HUDEP-2 (cell line): Measurements from ENCODE around the gene LAMC1.

Experiments used
- DNase-seq, 76 experiments: peaks; one replicate each; lab custom pipeline; 2025; ENCODE audit not compliant: unreplicated experiment in 76 of 76; lab: John Stamatoyannopoulos, UW

The LAMC1 gene

GRCh38 chr1:183023146-183023600, at the start of gene LAMC1:
LAMC1 (plus strand) TSS chr1:183023420; CDS start chr1:183023717, 297 bp downstream.
- peak in 40 of 76 experiments; percentile 3 to 60 (median 28) for DNase-seq

- DNase-seq = no peak
Measured at GRCh38 chr1:182974506-182975191, 48.6 kb upstream of the LAMC1 start.

- DNase-seq = no peak
Measured at GRCh38 chr1:182977480-182977879, 45.7 kb upstream of the LAMC1 start.

GRCh38 chr1:182978151-182978853, 44.9 kb upstream of the LAMC1 start:
- DNase-seq = peak in 1 of 76 experiments; percentile 8

- DNase-seq = no peak
Measured at GRCh38 chr1:182984138-182984537, 39.1 kb upstream of the LAMC1 start.

DNA sequence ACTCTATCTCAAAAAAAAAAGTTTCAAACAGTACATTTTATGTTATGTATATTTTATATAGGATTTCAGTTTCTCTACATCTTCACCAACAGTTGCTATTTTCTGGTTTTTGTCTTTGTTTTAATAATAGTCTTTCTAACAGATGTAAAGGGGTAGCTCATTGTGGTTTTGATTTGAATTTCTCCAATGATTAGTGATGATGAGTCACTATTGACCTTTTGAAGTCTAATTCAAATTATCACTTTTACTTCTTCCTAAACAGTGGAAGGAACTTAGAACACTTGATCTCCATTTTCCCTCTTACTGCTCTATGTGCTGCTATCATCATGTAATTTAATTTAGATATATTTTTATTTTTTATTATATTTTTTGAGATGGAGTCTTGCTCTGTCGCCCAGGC, 38.6 kb upstream of the LAMC1 start:
- DNase-seq = no peak

DNA sequence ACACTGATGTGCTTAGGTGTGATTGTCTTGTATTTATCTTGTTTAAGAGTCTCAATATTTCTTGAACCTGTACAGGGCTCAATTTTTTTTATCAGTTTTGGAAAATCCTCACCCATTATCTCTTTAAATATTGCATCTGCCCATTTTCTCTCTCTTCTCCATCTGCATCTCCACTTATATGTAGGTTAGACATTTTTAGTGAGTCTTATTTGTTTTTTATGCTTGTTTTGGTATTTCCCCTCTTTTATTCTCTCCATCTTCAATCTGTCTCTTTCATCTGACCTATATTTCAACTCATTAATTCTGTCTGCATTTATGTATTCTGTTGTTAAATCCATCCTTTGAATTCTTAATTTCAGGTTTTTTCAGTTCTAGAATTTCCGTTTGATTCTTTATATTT, 37.3 kb upstream of the LAMC1 start:
- no peak for DNase-seq

DNA sequence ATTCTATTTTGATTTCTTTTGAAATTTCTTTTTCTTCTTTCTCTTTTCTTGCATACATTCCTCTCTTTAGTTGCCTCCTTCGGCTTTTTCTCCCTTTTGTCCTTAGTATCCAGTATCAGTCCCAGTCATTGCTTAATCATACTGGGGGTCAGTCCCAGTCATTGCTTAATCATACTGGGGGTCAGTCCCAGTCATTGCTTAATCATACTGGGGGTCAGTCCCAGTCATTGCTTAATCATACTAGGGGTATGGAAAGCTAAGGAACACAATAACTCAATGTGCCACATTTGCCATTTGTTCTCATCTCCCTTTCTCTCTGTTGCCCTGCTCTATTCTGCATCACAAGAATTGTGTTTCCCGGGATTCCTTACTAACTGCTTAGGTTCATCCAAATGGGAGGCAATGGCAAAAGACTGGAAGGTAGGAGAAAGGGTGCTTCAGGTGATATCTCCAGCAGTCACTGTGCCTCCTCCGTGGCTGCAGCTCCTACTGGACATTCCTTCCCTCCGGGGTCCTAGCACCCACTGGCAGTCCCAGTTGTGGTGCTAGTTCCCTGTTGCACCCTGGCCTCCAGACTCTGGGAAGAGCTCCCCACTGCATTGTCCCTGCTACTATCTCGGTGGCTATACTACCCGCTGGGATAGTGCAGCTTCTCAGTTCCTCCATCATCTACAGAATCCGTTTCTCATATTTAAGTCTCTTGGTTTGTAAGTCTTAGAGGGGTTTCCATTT, 32.6 kb upstream of the LAMC1 start:
- DNase-seq = no peak

- no peak for DNase-seq
Measured at GRCh38 chr1:182993746-182994145, 29.5 kb upstream of the LAMC1 start.

GRCh38 chr1:182995894-182996293, 27.3 kb upstream of the LAMC1 start:
- DNase-seq = no peak

DNA sequence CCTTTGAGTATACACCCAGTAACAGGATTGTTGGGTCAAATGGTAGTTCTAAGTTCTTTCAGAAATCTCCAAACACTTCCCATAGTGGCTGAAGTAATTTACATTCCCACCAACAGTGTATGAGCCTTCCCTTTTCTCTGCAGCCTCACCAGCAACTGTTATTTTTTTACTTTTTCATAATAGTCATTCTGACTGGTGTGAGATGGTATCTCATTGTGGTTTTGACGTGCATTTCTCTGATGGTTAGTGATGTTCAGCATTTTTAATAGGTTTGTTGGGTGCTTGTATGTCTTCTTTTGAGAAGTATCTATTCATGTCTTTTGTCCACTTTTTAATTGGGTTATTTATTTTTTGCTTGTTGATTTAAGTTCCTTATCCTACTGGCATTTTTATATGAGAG, 26.4 kb upstream of the LAMC1 start:
- DNase-seq = no peak

DNA sequence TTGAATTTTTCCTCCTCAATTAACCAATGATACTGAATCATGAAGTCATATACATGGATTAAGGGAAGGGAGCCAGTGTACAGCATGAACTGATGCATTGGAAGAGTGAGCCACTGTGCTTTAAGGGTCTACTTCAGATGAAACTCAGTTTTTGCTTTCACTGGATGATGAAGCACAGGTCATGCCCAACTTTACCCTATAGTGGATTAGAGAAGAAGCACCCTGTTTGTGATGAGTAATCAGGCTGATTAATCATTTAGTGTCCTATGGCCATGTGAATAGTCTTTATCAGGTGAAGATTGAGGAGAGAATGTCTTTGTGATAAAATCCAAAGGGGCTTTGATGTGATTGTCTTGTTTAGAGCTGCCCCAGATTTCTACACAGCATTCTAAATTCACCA, 24.7 kb upstream of the LAMC1 start:
- DNase-seq = no peak

GRCh38 chr1:183000167-183000962, 22.9 kb upstream of the LAMC1 start:
- no peak for DNase-seq

GRCh38 chr1:183002267-183002666, 21.0 kb upstream of the LAMC1 start:
- DNase-seq = no peak

GRCh38 chr1:183002797-183003196, 20.4 kb upstream of the LAMC1 start:
- DNase-seq = no peak

DNA sequence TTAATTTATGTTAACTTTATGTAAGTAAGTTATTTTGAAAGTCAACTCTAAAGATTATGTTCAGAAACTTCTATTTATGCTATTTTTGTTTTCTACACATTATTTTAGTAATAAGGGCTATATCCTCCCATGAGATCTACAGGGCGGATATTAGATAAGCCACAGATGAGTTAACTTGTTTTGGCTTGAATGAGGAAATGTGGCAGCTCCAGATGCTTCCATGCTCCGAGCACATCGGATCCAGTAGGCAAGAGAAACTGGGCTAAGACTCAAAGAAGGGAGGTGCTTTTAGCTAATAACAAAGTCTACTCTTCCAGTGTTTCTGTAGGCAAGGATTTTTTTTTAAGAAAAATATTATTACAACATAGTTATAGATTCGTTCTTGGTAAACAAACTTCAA, 20.0 kb upstream of the LAMC1 start:
- no peak for DNase-seq

DNA sequence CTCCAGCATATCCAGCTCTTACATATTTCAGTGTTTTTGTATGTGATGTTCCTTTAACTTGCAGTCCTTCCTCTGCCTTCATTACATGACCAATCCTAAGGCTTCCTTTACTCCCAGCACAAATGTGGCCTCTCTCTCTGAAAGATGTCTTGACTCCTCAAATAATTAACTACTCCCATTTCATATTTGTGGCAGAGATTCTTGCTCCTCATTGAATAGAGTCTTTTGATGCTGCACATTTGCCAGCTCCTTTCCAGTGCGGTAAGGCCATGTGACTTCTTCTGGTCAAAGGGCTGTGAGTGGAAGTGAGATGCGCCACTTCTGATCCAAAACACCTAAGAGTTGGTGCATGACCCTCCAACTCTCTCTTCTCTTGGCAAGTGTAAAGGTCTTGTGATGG, 19.1 kb upstream of the LAMC1 start:
- DNase-seq = no peak

DNA sequence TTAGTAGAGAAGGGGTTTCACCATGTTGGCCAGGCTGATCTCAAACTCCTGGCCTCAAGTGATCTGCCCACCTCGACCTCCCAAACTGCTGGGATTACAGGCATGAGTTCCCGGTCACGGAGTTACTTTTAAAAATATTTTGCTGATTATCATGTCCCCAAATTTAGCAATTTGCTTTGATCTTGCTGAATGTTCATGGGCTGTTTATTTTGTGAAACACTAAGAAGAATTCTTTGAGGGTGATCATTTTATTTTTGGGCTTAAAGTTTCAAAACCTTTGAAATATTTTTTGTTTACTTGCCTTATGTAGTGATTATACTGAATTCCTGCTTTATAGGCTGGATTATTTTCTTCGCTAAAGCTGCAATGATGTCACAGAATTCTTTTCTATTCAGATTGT, 11.4 kb upstream of the LAMC1 start:
- no peak for DNase-seq

- no peak for DNase-seq
Measured at GRCh38 chr1:183012301-183012994, 10.8 kb upstream of the LAMC1 start.

GRCh38 chr1:183019139-183019740, 4.0 kb upstream of the LAMC1 start:
- DNase-seq = no peak
